Stimulated activated naive CD8-positive, alpha-beta T cell treated with anti-CD3 and anti-CD28 coated beads, Interleukin-15, amount 100 ng/mL, for 72 hours (primary cell): ENCODE data around the gene SERPINA9.

Experiments used
- ATAC-seq: fragments of 150-1000 bp; cut with Tn5 transposase; 2 replicates; pipeline ENCODE4 v1.10.0; 2021; ENCODE audit warnings: mild to moderate bottlenecking, moderate library complexity
- DNase-seq, 2 donors: peaks; one replicate each; pipeline ENCODE4 v3.0.0; 2021 to 2022
- H3K27ac Mint-ChIP-seq, 2 donors: one replicate each; pipeline ENCODE4 v1.8.0; 2022; ENCODE audit warnings: mild to moderate bottlenecking in 2 of 2, mixed read lengths in 2 of 2, moderate library complexity in 2 of 2
- H3K27me3 Mint-ChIP-seq: one replicate; pipeline ENCODE4 v1.8.0; 2022; ENCODE audit warnings: mixed read lengths
- H3K4me1 Mint-ChIP-seq: one replicate; pipeline ENCODE4 v1.8.0; 2022; ENCODE audit warnings: mild to moderate bottlenecking, mixed read lengths
- H3K4me3 Mint-ChIP-seq, 2 donors: one replicate each; pipeline ENCODE4 v1.8.0; 2022; ENCODE audit warnings: mild to moderate bottlenecking in 2 of 2, mixed read lengths in 2 of 2, moderate library complexity in 1 of 2
- H3K9me3 Mint-ChIP-seq, 2 donors: one replicate each; pipeline ENCODE4 v1.8.0; 2022; ENCODE audit warnings: mixed read lengths in 2 of 2

Gene SERPINA9

GRCh38 chr14:94480809-94481208, 4.8 kb upstream of the SERPINA9 start:
- no peak overlapping the region for H3K4me3 Mint-ChIP-seq
- ATAC-seq (no peak), DNase-seq (no peak)
- H3K4me1 Mint-ChIP-seq: no peaks in the 10 kb centered on the region
- H3K27me3 Mint-ChIP-seq: peaks cover 17% of the 10 kb centered on the region
- no peak overlapping the region for H3K27ac Mint-ChIP-seq
- H3K9me3 Mint-ChIP-seq: peaks cover 10 to 14% of the 10 kb centered on the region in 2 donors

- no peak for DNase-seq
- Mint-ChIP-seq H3K4me1 (no peaks in the 10 kb centered on the region), H3K9me3 (peaks cover 10 to 14% of the 10 kb centered on the region in 2 donors), H3K27ac (no peak overlapping the region), H3K4me3 (no peak overlapping the region), H3K27me3 (peaks cover 4% of the 10 kb centered on the region)
- ATAC-seq: no peak
Measured at GRCh38 chr14:94478420-94478819, 2.4 kb upstream of the SERPINA9 start.

GRCh38 chr14:94474581-94475031, 1.4 kb downstream of the SERPINA9 start:
- DNase-seq: no peak
- no peak for ATAC-seq
- H3K9me3 Mint-ChIP-seq: peaks cover 10 to 14% of the 10 kb centered on the region in 2 donors

GRCh38 chr14:94473666-94474410, 2.2 kb downstream of the SERPINA9 start:
- Mint-ChIP-seq H3K4me3 (no peak overlapping the region), H3K9me3 (peaks cover 9 to 11% of the 10 kb centered on the region in 2 donors), H3K4me1 (no peaks in the 10 kb centered on the region), H3K27me3 (peaks cover 20% of the 10 kb centered on the region), H3K27ac (no peak overlapping the region)
- no peak for DNase-seq
- no peak for ATAC-seq

More at GRCh38 chr14:94474581-94475031, 1.4 kb downstream of the SERPINA9 start:
- Mint-ChIP-seq H3K4me3 (no peak overlapping the region), H3K4me1 (no peaks in the 10 kb centered on the region), H3K27me3 (peaks cover 14% of the 10 kb centered on the region), H3K27ac (no peak overlapping the region)

GRCh38 chr14:94472842-94473241, 3.2 kb downstream of the SERPINA9 start:
- Mint-ChIP-seq H3K4me3 (no peak overlapping the region), H3K27me3 (peaks cover 24% of the 10 kb centered on the region), H3K4me1 (no peaks in the 10 kb centered on the region), H3K27ac (no peak overlapping the region), H3K9me3 (peaks cover under 1 to 11% of the 10 kb centered on the region in 2 donors)
- no peak for DNase-seq
- no peak for ATAC-seq

GRCh38 chr14:94471045-94471444, 5.0 kb downstream of the SERPINA9 start:
- Mint-ChIP-seq H3K4me1 (no peaks in the 10 kb centered on the region), H3K4me3 (no peak overlapping the region), H3K27me3 (peaks cover 30% of the 10 kb centered on the region), H3K27ac (no peak overlapping the region), H3K9me3 (peaks cover 9 to 16% of the 10 kb centered on the region in 2 donors)
- DNase-seq: no peak
- ATAC-seq: no peak

- H3K4me1 Mint-ChIP-seq: no peaks in the 10 kb centered on the region
- peaks cover 30% of the 10 kb centered on the region for H3K27me3 Mint-ChIP-seq
- ATAC-seq (no peak), DNase-seq (no peak)
- H3K9me3 Mint-ChIP-seq: peaks cover 12 to 21% of the 10 kb centered on the region in 2 donors
- no peak overlapping the region for H3K27ac Mint-ChIP-seq
- H3K4me3 Mint-ChIP-seq: no peak overlapping the region
Measured at GRCh38 chr14:94470311-94470710, 5.7 kb downstream of the SERPINA9 start.

GRCh38 chr14:94469261-94469660, 6.7 kb downstream of the SERPINA9 start:
- Mint-ChIP-seq H3K4me3 (no peak overlapping the region), H3K9me3 (peaks cover 14 to 24% of the 10 kb centered on the region in 2 donors), H3K27me3 (peaks cover 30% of the 10 kb centered on the region), H3K4me1 (no peaks in the 10 kb centered on the region), H3K27ac (no peak overlapping the region)
- DNase-seq: no peak
- ATAC-seq: no peak

GRCh38 chr14:94467728-94468520, 8.1 kb downstream of the SERPINA9 start:
- H3K27me3 Mint-ChIP-seq: peaks cover 30% of the 10 kb centered on the region
- no peak overlapping the region for H3K27ac Mint-ChIP-seq
- no peak for ATAC-seq
- H3K4me3 Mint-ChIP-seq: no peak overlapping the region
- no peak for DNase-seq
- no peaks in the 10 kb centered on the region for H3K4me1 Mint-ChIP-seq
- peaks cover 15 to 28% of the 10 kb centered on the region in 2 donors for H3K9me3 Mint-ChIP-seq

- Mint-ChIP-seq H3K4me1 (no peaks in the 10 kb centered on the region), H3K9me3 (peaks cover 20 to 35% of the 10 kb centered on the region in 2 donors), H3K27ac (no peak overlapping the region), H3K27me3 (peaks cover 30% of the 10 kb centered on the region), H3K4me3 (no peak overlapping the region)
- DNase-seq (no peak), ATAC-seq (no peak)
Measured at GRCh38 chr14:94466706-94467370, 9.2 kb downstream of the SERPINA9 start.

GRCh38 chr14:94465042-94465441, 11.0 kb downstream of the SERPINA9 start:
- H3K27me3 Mint-ChIP-seq: peaks cover 27% of the 10 kb centered on the region
- no peak overlapping the region for H3K4me3 Mint-ChIP-seq
- peaks cover 20 to 35% of the 10 kb centered on the region in 2 donors for H3K9me3 Mint-ChIP-seq
- ATAC-seq (no peak), DNase-seq (no peak)
- no peak overlapping the region for H3K27ac Mint-ChIP-seq
- peaks cover 6% of the 10 kb centered on the region for H3K4me1 Mint-ChIP-seq

GRCh38 chr14:94464290-94464689, 11.7 kb downstream of the SERPINA9 start:
- H3K27me3 Mint-ChIP-seq: peaks cover 23% of the 10 kb centered on the region
- H3K4me3 Mint-ChIP-seq: no peak overlapping the region
- peaks cover 6% of the 10 kb centered on the region for H3K4me1 Mint-ChIP-seq
- H3K27ac Mint-ChIP-seq: no peak overlapping the region
- ATAC-seq (no peak), DNase-seq (no peak)
- H3K9me3 Mint-ChIP-seq: peaks cover 20 to 37% of the 10 kb centered on the region in 2 donors

GRCh38 chr14:94462763-94463572, 13.0 kb downstream of the SERPINA9 start:
- ATAC-seq: no peak

GRCh38 chr14:94462219-94462551, 13.8 kb downstream of the SERPINA9 start:
- H3K9me3 Mint-ChIP-seq: peaks cover 16 to 44% of the 10 kb centered on the region in 2 donors
- H3K27me3 Mint-ChIP-seq: peaks cover 10% of the 10 kb centered on the region
- H3K27ac Mint-ChIP-seq: no peak overlapping the region
- no peak for ATAC-seq
- no peak overlapping the region for H3K4me3 Mint-ChIP-seq
- H3K4me1 Mint-ChIP-seq: peaks cover 6% of the 10 kb centered on the region
- no peak for DNase-seq

More at GRCh38 chr14:94462763-94463572, 13.0 kb downstream of the SERPINA9 start:
- DNase-seq: no peak
- Mint-ChIP-seq H3K27ac (no peak overlapping the region), H3K4me3 (no peak overlapping the region), H3K9me3 (peaks cover 20 to 43% of the 10 kb centered on the region in 2 donors), H3K4me1 (peaks cover 6% of the 10 kb centered on the region), H3K27me3 (peaks cover 18% of the 10 kb centered on the region)
